HG03196 (cell line): ENCODE results near the gene DDI2.

Source experiments
- ATAC-seq: cut with Tn5 transposase; IDR thresholded peaks from one replicate; pipeline ENCODE4 v1.9.1; 2021; ENCODE audit not compliant: unreplicated experiment

The DDI2 gene

DNA sequence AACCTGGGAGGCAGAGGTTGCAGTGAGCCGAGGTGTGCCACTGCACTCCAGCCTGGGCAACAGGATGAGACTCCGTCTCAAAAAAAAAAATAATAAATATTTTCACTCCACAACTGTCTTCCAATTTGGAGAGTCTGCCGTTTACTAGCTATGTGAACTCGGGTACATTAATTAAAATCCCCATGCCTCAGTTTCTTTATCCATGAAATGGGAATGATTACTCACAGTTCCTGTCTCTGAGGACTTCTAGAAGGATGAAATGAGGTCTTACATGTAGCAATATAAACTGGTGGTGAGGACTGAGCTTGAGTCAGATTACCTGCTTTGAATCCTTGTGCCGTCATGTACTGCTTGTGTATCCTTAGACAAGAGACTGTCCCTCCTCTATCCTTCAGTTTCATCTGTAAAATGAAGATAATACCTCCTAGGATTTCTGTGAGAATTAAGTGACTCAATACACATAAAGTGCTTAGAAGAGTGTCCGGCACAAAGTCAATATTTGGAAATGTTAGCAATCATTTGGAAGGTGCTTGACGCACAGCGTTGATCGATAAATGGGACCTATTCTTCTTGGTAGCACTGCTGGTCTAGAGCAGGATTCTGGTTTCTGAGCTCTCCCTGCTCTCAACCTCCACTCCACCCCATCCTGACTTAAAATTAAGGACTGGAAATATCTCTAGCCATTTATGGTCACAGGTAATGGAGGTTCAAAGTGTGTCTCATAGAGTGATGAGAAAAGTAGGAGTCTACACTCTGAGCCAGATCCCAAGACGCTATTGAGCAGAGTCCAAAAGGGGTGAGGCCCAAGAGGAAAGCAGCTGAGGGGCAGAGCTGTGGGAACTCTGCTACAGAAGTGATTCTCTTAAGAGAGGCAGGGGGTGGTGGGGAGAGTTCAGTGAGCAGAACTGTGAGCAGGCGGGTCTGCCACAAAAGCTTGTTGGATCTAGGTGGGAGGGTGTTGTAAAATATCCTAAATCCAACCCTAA lies 11.6 kb upstream of the DDI2 start:
- ATAC-seq: no peak

DNA sequence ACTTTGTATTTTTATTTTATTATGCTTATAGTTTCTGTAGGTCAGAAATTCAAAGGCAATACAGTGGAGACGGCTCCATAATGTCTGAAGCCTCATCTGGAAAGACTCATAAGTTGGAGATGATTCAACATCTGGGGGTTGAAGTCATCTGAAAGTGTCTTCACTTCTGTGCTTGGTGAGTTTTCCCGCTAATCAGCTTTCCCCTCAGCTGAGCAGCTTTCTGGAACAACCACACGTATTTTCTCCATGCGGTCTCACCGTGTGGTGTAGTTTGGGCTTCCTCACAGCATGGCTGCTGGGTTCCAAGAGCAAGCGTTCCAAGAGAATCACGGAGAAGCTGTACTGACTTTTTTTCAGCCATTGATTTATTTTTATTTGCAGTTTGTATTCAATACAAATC lies 7.6 kb upstream of the DDI2 start:
- ATAC-seq: no peak

DNA sequence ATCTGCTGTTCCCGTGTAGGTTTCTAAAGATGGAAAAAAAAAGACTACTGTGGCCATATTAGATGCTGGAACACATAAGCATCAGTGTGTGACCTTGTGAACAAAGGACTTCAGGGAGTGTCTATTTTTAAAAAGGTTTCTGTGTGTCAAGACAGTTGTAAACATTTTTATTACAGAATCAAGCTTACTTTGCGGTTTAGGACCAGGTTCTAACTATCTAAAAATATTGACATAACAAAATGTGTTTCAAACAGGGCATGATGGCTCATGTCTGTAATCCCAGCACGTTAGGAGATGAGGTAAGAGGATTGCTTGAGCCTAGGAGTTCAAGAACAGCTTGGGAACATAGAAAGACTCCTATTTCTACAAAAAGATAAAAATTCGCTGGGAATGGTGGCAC lies 7.1 kb upstream of the DDI2 start:
- no peak for ATAC-seq

DNA sequence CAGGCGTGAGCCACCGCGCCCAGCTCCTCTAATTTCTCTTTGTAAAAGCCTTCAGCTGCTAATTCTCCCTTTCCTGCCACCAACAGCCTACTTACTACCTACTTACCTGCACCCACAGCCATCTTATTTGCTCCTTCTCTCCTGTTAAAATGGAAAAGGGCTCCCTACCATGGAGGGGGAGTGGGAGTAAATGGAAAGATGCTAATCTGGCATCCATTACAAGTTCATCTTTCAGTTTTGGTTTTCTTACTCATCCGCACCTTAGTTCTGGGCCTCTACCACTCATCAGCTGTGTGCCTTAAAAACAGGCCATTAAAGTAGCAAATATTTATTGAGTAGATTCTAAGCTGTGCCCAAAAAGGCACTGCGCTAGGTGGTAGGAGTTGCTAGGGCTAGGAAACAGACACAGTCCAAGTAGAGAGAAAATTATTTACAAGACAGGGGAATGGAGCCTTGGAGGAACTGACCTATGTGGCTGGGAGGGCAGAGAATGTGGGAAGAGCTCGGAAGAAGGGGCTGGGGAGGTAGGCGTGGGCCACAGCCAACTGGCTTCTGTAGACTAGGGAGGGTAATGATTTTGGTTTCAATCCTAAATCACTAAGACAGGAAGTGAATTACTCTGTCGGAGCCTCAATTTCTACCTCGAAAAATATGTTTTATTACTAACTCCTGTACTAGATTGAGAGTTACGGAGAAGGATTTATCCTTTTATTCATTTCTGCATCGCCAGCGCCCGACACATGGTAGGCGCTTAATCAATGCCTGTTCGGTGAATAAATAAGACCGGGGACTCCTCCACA lies 685 bp upstream of the DDI2 start:
- peak; percentile 17 for ATAC-seq

DNA sequence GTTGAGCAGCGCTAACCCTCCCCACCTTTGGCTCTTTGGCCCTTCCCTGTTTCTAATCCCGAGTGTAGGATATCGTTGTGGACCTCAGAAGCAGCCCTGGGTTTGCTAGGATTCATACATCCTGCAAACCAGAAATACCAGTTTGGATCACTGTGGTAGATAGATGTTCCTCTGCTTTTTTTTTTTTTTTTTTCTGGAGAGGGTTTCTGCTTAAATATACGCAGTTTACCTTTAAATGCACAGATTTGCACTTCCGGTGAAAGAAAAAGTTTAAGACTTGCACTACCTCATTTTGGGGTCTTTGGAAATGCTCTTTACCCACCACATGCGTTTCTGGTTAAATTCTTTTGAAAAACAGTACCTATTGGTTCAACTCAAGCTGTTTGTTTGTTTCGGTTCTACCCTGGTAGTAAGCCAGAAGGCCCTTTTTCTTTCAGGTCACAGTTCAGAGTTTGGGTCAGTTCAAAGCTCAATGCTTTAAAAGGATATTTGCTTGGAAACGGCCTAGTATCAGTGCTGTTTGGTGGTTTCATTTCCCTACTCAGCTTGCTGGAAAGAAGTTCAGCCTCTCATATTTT lies 908 bp downstream of the DDI2 start:
- peak; percentile 32 for ATAC-seq

DNA sequence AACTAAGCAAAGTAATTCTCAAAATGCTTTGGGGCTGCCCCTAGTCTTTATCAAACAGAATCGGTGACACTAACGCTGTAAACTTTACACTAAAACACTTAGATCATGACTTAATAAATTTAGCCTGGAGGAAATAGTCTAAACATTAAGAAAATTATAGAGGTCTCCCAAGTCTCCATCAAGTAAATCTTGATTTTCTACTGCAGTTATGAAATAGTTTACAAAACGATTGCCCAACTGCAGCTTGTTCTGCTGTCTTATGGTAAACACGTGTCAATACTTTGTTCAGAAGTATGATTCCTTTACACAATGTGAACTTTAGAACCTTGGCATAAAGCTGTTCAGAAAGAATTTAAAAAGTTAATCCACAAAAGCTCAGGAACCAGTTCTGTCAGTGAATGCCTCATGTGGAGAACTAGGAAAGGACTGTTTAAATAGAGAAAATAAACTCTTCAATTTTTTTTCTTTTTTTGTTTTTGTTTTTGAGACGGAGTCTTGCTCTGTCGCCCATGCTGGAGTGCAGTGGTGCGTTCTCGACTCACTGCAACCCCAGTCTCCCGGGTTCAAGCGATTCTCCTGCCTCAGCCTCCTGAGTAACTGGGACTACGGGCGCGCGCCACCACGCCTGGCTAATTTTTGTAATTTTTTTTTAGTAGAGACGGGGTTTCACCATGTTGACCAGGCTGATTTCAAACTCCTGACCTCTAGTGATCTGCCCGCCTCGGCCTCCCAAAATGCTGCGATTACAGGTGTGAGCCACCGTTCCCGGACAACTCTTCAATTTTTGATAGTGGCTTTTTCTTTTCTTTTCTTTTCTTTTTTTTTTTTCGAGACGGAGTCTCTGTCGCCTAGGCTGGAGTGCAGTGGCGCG lies 1.6 kb downstream of the DDI2 start:
- ATAC-seq: no peak

DNA sequence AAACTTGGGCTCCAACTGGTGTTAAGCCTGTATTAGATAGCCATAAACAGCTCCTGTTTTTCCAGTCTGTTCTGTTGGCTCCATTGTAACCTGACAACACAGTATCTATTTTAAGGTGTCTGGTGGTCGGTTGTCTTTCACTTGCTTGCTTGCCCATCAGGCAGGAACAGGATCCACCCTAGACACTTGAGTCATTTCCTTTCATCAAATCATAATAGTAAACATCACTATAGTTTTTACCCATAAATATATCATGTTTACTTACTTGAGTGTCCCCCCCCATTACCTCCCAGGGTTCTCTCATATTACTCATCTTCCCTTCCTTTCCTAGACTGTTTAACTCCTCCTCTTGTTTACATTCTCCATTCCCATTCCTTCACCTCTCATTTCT lies 2.9 kb downstream of the DDI2 start:
- ATAC-seq: no peak

DNA sequence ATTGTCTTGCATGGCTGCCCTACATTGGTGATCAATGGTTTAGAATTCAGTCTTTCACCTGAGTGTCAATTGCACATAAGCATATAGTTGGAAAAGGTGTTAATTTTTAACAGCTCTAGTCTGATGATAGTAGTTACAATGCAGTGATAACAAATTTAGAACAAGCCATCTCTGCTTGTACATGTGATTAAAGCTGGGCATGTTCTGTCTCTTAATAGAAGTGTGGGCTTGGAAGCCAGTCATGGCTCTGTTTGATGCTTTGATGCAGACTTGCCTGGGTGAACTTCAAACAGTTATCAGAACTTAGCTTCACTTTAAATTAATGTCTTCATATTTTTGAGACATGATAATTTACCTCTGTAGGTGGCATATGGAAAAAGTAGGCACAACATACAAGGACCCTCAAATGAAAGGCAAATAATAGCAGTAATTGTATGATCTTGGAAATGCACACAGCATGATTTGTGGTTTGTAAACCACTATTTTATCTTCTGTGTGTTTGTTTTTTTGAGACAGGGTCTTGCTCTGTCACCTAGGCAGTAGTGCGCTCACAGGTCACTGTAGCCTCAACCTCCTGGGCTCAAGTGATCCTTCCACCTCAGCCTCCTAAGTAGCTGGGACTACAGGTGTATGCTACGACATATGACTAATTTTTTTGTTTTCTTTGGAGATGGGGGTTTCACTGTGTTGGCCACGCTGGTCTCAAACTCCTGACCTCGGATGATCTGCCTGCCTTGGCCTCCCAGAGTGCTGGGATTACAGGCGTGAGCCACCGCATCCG lies 3.8 kb downstream of the DDI2 start:
- no peak for ATAC-seq

DNA sequence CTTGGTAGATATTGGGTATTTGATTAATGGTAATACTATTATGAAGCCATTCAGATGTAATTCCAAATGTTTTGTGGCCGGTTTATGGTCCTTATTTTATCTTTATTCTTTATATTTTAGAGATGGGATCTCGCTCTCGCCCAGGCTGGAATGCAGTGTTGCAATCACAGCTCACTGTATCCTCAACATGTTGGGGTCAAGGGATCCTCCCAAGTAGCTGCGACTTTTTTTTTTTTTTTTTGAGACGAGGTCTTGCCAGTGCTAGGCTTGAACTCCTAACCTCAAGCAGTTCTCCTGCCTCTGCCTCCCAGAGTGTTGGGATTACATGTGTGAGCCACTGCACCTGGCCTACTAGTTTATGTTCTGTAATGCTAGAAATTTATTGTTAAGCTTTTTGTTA lies 4.7 kb downstream of the DDI2 start:
- no peak for ATAC-seq

DNA sequence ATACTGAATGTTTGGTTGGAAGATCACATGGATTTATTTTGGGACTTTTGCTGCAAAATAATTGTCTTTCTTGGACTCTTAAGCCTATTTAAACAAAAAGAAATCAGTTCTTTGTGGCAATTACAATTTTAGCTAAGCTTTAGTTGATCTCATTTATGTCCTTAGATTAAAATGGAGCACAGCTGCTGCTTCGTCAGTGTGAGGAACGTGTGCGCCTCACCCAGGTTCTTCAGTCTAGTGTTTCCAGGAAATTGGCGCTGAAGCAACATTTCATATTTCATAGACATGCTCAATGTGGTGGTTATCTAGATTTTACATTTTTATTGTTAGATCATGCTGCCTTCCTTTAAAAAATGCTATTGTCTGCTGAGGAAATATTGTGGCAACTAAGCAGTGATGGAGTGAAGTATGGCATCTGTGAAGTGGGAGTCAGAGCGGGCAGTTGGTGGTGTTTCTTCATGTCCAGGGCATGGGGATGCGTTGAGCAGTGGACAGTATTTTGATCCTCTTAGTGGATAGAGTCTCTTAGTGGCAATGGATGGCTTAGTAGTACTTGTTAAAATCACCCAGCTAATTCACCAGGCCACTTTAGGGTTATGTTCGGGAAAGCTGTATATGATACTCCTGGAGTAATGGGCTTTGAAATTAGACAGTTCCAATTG lies 5.6 kb downstream of the DDI2 start:
- no peak for ATAC-seq

DNA sequence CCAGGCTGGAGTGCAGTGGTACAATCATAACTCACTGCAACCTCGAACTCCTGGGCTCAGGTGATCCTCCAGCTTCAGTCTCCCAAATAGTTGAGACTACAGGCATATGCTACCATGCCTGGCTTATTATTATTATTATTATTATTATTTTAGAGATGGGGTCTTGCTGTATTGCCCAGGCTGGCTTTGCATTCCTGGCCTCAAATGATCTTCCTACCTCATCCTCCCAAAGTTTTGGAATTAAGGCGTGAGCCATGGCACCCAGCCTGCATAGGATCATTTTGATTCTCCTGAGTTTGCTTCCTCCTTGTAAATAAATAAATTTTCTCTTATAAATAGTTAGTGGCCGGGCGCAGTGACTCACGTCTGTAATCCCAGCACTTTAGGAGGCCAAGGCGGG lies 6.2 kb downstream of the DDI2 start:
- no peak for ATAC-seq

DNA sequence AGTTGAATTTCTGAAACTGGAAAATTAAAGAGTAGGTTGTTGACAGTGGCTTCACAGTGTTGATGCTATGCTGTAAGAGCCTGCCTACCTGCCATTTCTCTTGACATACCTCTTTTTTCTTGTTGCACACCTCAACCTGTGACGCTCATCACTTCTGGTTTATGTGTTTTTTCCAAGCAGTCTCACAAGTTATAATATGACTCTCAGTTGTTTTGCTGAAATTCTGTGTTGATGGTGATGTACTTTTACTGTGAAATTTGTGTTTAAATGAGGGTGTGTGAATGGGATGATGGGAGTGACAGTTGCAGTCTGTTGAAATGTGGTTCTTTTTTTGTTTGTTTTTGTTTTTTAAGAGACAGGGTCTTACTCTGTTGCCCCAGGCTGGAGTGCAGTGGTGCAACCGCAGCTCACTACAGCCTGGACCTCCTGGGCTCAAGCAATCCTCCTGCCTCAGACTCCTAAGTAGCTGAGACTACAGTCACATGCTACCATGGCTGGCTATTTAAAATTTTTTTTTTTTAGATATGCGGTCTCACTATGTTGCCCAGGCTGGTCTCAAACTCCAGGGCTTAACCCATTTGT lies 7.0 kb downstream of the DDI2 start:
- no peak for ATAC-seq

DNA sequence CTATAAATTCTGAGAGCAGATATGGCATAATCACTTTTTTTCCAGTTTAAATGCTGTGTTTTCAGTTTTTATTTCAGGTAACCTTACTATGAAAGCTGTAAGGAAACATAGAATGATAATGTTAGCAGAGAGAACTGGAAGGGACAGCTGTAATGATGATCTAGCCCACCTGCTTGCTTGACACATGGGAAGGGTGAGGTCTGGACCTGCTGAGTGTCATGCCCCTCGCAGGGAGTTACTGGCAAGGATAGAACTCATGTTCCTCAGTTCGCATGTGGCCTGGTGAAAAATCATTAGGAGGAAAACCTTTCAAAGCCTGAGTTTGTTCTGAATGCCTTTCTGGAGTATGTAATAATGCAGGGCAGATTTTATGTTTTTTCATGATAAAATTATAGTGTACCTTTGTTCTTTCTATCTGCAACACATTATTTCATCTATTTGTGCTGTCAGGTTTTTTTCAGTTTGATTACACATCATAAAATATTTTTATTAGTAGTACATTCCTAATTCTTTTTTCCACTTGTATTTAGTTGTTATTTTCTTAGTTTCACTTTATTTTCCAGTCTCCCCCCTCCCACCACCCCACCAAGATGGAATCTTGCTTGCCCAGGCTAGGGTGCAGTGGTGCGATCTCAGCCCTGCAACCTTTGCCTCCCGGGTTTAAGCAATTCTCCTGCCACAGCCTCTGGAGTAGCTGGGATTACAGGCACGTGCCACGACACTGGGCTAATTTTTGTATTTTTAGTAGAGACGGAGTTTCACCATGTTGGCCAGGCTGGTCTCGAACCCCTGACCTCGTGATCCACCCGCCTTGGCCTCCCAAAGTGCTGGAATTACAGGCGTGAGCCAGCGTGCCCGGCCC lies 8.0 kb downstream of the DDI2 start:
- ATAC-seq: no peak

DNA sequence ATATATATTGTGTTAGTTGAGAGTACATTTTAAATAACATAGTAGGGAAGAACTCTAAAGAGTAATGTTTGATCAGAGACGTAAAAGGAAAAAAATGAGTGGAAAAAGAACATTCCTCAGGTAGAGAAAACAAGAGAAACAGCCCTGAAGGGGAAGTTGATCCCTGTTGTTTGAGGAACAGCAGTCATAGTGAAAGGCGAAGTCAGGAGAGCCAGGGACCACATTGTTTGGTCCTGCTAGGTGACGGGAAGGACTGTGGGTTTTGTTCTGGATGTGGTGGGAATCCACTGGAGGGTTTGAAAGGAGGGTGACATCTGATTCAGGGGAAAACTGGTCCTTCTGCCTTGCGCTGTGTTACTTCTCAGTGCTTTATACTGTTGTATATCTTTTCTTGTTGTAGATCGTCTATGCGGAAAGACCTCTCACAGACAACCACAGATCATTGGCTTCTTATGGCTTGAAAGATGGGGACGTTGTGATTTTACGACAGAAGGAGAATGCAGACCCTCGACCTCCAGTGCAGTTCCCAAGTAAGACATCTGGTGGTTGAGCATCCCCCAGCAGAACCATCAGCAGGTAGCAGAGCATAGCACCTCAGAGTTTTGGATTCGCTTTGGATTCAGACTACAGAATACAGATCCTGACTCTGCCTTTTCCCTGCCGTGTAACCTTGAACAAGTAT lies 9.2 kb downstream of the DDI2 start:
- ATAC-seq: no peak

DNA sequence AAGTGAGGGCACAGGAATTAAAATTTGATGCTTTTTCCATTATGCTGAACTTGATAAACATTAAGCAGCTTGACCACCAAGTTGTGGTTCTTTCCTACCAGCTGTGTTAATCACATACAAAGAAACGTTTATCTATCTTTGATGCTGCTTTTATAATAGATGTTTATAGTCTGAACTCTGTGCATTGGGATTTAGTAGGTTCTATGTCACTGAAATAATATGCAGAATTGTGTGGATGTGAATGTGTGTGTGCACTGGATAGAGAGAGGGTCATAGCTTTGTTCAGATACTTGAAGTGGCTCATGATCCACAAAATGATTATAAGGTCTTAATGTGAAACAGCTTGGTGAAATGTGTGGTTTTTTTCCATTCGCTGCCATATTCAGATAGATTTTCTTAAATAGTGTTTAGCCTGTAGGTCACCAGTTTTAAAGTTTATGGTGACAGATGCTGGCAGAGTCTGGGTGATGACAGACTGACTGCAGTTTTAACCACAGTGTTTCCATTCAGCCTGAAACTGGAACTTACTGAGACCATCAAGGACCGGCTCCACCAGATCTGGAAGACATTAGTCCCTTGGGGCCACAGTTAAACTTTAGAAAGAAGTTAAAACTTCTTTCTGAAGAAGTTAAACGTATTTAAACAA lies 10.2 kb downstream of the DDI2 start:
- peak; percentile 67 for ATAC-seq

DNA sequence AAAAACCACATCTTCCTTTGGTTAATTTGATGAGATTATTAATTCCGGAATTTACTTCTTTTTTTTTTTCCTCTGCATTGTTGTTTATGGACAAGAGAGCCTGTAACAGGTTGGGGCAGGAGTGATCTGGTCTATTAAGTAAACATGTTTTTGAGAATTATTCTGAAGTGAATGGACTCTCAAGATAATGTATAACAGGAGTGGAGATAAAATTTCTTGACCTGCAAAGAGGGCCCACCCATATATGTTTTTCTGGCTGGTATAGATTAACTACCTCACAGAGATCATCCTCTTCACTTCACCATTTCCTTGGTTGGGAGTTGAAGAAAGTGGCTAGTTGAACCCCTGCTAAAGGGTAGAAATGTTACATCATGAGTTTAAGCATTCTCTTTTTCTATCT lies 10.7 kb downstream of the DDI2 start:
- peak; percentile 29 for ATAC-seq

DNA sequence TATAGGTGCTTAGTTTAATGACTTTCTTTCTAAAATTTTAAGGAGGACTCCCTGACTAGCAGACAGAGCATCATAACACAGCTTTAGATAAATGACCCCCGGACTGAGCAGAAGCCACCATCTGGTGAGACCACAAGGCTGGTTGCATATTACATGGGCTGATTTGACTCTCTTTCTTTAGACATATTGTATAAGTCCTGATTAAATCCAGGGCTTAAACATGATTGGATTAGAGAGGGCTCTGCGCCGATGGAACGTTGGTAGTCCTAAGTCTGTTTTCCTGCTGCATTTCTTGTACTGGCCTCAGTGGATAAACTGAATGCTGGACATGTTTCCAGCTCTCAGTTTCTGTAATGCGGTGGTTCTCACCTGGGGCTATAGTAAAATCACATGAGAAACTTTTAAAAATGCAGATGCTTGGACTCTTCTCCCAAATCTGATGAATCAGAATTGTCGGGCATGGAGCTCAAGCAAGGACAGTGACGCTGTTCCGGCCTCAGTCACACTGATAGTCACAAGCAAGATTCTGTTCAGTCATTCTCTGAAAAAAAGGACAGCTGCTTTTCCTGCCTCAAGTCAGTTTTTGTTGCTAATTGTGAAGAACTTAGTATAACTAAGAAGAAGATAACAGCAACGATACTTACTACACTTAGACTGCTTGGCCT lies 16.6 kb downstream of the DDI2 start:
- ATAC-seq: no peak
